Motor neuron (in vitro differentiated cells): ENCODE data around the gene GJB4. TPM values are rescaled to one million over a fixed set of nuclear protein-coding genes. Genes with fewer than 3 reads are reported as not detected.
A peak's percentile ranks its signal among the peaks of the same experiment; 100 is the strongest.
"Not testable (repeated sequence)": the region's sequence is repeated elsewhere in the genome, so short reads cannot be mapped to it uniquely, and the experiment has no call there.

Source experiments
- ATAC-seq, 8 experiments: fragments of 200-7000 bp; cut with Tn5 transposase; replicated peaks in 6 of 8; 2 replicates each; pipeline ENCODE4 v1.8.0; 2021; ENCODE audit warnings: mild to moderate bottlenecking in 8 of 8, moderate library complexity in 8 of 8
- H3K27ac ChIP-seq, 2 donors: fragments of 250-450 bp; sonication (Bioruptor Pico); 2 replicates each; pipeline ENCODE4 v1.9.0; 2021; ENCODE audit warnings: antibody characterized with exemption in 2 of 2, mild to moderate bottlenecking in 2 of 2, moderate library complexity in 1 of 2
- H3K4me1 ChIP-seq, 2 donors: fragments of 250-450 bp; sonication (Bioruptor Pico); replicated peaks in 1 of 2; 2 replicates each; pipeline ENCODE4 v1.6.1; 2021; ENCODE audit warnings: antibody characterized with exemption in 2 of 2, mild to moderate bottlenecking in 2 of 2, moderate library complexity in 1 of 2
- H3K4me3 ChIP-seq, 5 donors: fragments of 250-450 bp; sonication (Bioruptor Pico); 2 replicates each; pipeline ENCODE4 v1.9.0; 2021; ENCODE audit warnings: antibody characterized with exemption in 5 of 5, mild to moderate bottlenecking in 5 of 5, moderate library complexity in 4 of 5
- WGBS, 10 experiments: fragments of 450-650 bp; shearing (Covaris generic); methylation state at CpG; one replicate each; pipeline ENCODE4 v1.0.0; 2022; 5-methylcytosine and 5-hydroxymethylcytosine counted together
- in situ Hi-C, 9 experiments: fragments of 400-800 bp; cut with MboI; loops; one replicate each; pipeline ENCODE4 v1.15.0; 2021; ENCODE audit warnings: low sequenced_read_pairs in 9 of 9, low pct_unique_long_range_greater_than_20kb in 2 of 9; ENCODE audit not compliant: unreplicated experiment in 9 of 9
- total RNA-seq, 8 experiments: library from RNA; unstranded; fragments of 300-600 nt; gene quantifications; 2 replicates each; pipeline versions ENCODE4 v1.2.3 to v1.2.4, GENCODE V29; 2022

GJB4 gene
- total RNA-seq, 8 experiments from 2014 or later: 0.32 to 2.4 (median 0.38) TPM; not detected in 3

DNA sequence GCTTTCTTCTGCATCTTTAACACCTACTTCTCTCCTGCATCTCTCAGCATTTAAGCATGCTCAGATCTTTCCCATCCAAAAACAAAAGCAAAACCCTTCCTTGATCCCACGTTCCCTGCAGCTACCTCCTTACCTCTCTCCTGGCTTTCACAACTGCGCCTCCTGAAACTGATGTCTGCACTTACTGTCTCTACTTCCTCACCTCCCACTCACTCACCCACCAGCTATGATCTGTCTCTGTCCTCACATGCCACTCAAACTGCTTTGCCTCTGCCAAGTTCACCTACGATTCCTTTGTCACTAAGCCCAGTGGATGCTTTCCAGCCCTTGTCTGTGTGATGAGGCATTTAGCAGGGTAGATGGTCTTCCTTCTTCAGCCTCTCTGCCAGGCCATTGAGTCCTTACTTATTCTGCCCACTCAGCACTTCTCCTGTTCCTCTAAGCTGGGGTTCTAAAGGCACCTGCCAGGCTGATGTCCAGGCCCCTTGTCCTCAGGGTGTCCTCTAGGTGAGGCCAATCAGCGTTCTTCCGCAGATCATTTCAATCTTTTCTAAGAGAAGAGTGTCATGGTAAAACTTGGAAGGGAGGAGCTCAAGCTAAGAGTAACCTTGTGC, 11.5 kb downstream of the GJB4 start:
- H3K27ac ChIP-seq: no peak overlapping the region
- H3K4me3 ChIP-seq: no peak overlapping the region
- 32 to 94% (median 85%) methylated on average over 2 to 5 of the region's 5 CpGs; no CpG with 5 or more reads in 2 of the 10 experiments for WGBS, 10 experiments
- no peaks in the 10 kb centered on the region for H3K4me1 ChIP-seq
- in situ Hi-C loops: no loop called here
- ATAC-seq: peak in 1 of 8 experiments; percentile 16

DNA sequence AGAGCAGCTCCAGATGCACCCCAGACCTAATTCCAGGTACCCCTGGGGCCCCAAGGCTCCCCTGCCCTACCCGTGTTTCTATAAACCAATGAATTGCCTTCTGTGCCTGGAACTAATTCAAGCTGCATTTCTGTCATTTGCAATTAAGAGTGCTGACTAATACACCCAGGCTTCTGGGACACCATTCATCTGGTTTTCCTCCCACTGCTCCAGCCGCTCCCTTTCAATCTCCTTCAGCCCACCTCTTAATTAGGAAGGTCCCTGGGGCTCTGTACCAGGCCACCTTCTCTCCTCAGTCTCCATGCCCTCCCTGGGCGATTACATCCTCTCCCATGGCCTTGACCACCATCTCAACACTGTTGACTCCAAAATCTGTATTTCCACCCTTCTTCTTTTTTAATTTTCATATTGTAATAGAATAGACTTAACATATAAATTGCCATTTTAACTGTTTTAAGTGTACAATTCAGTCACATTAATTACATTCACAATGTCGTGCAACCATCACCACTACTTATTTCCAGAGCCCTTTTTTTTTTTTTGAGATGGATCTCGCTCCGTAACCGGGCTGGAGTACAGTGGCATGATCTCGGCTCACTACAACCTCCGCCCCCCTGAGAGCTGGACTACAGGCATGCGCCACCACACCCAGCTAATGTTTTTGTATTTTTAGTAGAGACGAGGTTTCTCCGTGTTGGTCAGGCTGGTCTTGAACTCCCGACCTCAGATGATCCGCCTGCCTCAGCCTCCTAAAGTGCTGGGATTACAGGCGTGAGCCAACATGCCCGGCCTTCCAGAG, 12.2 kb downstream of the GJB4 start:
- Histone ChIP-seq H3K4me1 (no peaks in the 10 kb centered on the region), H3K27ac (no peak overlapping the region), H3K4me3 (no peak overlapping the region)
- ATAC-seq: peak in 3 of 8 experiments; percentile 76 to 83 (median 81)
- 3 to 100% (median 34%) methylated on average over 1 to 16 of the region's 16 CpGs; no CpG with 5 or more reads in 1 of the 10 experiments for WGBS, 10 experiments
- in situ Hi-C loops: no loop called here

DNA sequence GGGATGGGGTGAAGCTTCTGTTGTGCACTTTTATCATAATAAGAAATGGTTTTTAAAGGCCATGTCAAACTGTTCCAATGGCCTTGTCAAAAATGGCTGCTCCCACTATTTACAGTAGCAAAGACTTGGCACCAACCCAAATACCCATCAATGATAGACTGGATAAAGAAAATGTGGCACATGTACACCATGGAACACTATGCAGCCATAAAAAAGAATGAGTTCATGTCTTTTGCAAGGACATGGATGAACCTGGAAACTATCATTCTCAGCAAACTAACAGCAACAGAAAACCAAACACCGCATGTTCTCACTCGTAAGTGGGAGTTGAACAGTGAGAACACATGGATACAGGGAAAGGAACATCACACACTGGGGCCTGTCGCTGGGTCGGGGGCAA, 13.6 kb downstream of the GJB4 start:
- 71 to 100% (median 91%) methylated on average over 1 to 4 of the region's 4 CpGs; no CpG with 5 or more reads in 2 of the 10 experiments for WGBS, 10 experiments
- ATAC-seq, in situ Hi-C loops, H3K4me1 ChIP-seq, H3K4me3 ChIP-seq, H3K27ac ChIP-seq: not testable (repeated sequence)

DNA sequence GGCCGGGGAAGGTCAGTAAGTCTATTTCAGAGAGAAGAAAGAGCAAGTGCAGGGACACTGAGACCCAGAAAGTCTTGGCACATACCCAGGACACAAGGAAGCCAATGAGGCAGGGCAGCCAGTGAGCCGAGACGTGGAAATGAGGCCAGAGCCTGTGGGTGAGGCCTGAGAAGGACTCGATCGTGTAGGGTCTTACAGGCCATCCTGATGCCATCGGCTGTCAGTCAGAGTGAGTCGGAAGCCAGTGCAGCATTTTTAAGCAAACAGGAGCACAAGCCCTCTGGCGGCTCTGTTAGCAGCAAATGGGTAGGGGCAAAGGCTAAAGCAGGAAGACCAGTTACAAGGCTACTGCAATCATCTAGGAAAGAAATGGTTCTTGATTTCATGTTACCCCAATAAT, 15.4 kb downstream of the GJB4 start:
- Histone ChIP-seq H3K27ac (no peak overlapping the region), H3K4me1 (no peaks in the 10 kb centered on the region), H3K4me3 (no peak overlapping the region)
- WGBS, 10 experiments: 20 to 100% (median 70%) methylated on average over 1 to 8 of the region's 8 CpGs; no CpG with 5 or more reads in 1 of the 10 experiments
- in situ Hi-C loops: no loop called here
- ATAC-seq: no peak

DNA sequence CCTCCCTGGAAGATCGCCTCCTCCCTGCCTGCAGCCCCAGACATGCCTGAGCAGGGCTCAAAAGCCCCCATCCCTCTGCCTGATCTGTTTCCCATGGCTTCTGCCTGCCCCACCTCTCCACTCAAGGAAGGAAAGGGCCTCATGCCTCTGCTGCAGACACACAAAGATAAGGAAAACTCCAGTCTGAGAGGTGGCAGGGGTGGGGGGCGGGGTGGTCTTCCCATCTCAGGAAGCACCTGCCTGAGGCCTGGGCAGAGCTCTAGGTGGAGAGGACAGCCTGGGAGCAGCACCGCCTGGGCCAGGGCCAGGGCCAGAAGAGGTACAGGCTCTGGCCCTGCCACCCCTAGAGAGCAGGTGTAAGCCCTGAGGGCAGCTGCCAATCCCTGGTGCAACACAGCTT, 17.4 kb downstream of the GJB4 start:
- H3K4me3 ChIP-seq: no peak overlapping the region
- in situ Hi-C loops: no loop called here
- no peak for ATAC-seq
- 40 to 100% (median 67%) methylated on average over 1 to 2 of the region's 3 CpGs; no CpG with 5 or more reads in 3 of the 10 experiments for WGBS, 10 experiments
- no peaks in the 10 kb centered on the region for H3K4me1 ChIP-seq
- H3K27ac ChIP-seq: no peak overlapping the region

DNA sequence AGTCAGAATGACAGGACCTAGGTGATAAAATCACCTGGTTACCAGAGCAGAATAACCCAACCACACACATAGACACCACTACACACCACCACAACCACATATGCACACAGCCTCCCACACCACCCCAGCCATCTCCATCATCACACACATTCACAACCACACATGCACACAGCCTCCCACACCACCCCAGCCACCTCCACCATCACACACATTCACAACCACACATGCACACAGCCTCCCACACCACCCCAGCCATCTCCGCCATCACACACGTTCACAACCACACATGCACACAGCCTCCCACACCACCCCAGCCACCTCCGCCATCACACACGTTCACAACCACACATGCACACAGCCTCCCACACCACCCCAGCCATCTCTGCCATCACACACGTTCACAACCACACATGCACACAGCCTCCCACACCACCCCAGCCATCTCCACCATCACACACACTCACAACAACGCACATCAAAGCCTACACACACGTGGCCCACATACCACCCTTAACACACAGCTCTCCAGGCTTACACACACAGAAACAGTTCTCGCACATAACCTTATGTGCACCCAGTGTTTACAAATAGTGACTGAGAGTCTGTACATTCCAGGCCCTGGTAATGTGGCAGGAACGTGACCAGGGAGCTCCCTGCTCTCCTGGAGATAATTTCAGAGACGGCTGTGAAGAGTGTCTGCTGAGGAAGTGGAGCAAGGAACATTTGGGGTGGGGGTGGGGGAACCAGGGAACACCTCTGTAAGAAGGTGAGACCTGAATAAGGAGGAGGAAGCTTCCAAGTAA, 18.2 kb downstream of the GJB4 start:
- in situ Hi-C loops: no loop called here

DNA sequence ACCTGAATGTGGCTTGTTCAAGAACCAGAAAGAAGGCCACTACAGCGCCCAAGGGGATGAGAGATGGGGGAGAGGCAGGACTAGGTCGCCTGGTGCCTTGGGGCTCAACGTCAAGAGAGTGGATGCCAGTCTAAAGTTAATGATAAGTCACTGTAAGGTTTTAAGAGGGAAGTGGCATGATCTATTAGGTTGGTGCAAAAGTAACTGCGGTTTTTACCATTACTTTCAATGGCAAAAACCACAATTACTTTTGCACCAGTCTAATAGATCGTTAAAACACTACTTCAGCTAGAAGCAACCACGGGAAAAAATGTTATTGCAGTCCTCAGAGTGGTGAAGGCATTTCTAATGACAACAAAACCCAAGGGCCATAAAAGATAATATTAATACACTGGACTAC, 18.8 kb downstream of the GJB4 start:
- 48 to 100% (median 70%) methylated on average over 2 to 6 of the region's 6 CpGs for WGBS, 10 experiments
- no peak for ATAC-seq
- no peak overlapping the region for H3K27ac ChIP-seq
- no peaks in the 10 kb centered on the region for H3K4me1 ChIP-seq
- in situ Hi-C loops: no loop called here
- no peak overlapping the region for H3K4me3 ChIP-seq

More for the DNA sequence above, 18.2 kb downstream of the GJB4 start:
- Histone ChIP-seq H3K4me1 (no peaks in the 10 kb centered on the region), H3K27ac (no peak overlapping the region), H3K4me3 (no peak overlapping the region)
- no peak for ATAC-seq
- 33 to 100% (median 65%) methylated on average over 1 to 5 of the region's 10 CpGs; no CpG with 5 or more reads in 3 of the 10 experiments for WGBS, 10 experiments

DNA sequence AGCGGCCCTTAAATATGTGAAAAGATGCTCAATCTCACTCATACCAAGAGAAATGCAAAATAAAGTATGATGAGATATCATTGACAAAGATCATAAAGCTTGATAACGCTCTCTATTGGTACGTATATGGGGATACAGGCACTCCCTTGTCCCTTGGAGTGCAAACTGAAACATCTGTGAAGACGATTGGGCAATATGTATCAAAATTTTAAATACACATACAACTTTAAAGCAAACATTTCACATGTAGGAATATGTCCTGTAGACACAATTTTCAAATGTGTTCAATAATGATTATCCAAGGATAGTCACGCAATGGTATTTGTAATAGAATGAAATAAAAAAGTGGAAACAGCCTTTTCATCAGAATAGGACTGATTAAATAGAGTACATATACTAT, 19.5 kb downstream of the GJB4 start:
- in situ Hi-C loops: no loop called here
- H3K4me1 ChIP-seq: no peaks in the 10 kb centered on the region
- no peak overlapping the region for H3K4me3 ChIP-seq
- no peak overlapping the region for H3K27ac ChIP-seq
- 49 to 82% (median 76%) methylated on average over 2 to 5 of the region's 5 CpGs for WGBS, 10 experiments
- no peak for ATAC-seq

DNA sequence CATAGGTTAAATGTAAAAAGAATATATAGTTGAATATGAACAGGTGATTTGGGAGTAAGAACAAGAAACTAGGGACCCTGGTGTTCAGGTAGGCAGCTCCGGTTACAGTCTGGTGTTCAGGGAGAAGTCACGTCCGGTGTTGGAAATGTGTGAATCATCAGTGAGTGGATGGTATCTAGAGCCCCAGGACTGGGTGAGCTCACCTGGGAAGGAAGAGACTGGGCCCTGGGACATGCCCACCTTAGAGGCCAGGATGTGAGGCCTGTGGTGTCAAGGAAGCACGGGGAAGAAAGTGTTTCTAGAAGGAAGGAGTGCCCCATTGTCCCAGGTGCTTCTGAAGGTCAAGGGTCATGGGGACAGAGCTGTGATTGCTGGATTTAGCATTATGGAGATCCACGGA, 20.0 kb downstream of the GJB4 start:
- Histone ChIP-seq H3K4me3 (no peak overlapping the region), H3K27ac (no peak overlapping the region), H3K4me1 (no peaks in the 10 kb centered on the region)
- WGBS, 10 experiments: 38 to 100% (median 80%) methylated on average over 1 to 5 of the region's 5 CpGs; no CpG with 5 or more reads in 1 of the 10 experiments
- in situ Hi-C loops: no loop called here
- ATAC-seq: no peak

DNA sequence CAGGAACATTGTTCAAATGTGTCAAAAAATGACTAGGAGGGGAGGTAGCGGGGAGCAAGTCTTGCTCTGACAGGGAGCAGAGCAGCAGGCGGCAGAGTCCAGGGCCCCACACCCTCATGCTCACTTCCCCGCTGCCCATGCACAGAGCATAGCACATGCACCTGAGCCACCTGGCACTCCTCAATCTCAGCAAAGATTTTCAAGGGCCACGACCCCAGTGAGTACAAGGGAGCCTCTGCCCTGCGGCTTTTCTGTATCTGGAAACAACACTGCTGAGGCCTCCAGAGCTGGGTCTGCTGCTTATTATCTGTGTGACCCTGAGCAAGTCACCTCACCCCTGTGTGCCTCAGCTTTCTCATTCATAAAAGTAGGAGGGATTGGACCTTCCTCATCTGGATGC, 20.4 kb downstream of the GJB4 start:
- Histone ChIP-seq H3K4me1 (no peaks in the 10 kb centered on the region), H3K27ac (no peak overlapping the region), H3K4me3 (no peak overlapping the region)
- 50 to 100% (median 74%) methylated on average over 2 to 5 of the region's 5 CpGs; no CpG with 5 or more reads in 3 of the 10 experiments for WGBS, 10 experiments
- ATAC-seq: no peak
- in situ Hi-C loops: no loop called here

DNA sequence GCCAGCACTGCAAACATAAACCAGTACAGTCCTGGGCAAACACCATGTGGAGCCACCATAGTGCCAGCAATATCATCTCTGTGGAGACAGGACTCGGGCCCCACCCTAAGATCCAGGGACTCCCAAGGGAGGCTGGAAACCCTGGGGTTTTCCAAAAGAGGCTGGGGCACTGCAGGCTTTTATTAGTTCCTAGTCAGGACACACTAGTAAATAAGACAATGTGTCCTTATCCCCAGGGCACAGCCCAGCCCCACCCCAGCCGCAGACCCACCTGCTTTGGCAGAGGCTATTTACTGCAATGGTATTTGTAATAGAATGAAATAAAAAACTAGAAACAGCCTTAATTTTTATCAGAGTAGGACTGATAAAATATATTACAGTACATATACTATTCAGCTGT, 21.0 kb downstream of the GJB4 start:
- no peaks in the 10 kb centered on the region for H3K4me1 ChIP-seq
- 40 to 100% (median 85%) methylated on average over 1 to 2 of the region's 2 CpGs; no CpG with 5 or more reads in 4 of the 10 experiments for WGBS, 10 experiments
- H3K27ac ChIP-seq: no peak overlapping the region
- in situ Hi-C loops: no loop called here
- ATAC-seq: no peak
- no peak overlapping the region for H3K4me3 ChIP-seq

DNA sequence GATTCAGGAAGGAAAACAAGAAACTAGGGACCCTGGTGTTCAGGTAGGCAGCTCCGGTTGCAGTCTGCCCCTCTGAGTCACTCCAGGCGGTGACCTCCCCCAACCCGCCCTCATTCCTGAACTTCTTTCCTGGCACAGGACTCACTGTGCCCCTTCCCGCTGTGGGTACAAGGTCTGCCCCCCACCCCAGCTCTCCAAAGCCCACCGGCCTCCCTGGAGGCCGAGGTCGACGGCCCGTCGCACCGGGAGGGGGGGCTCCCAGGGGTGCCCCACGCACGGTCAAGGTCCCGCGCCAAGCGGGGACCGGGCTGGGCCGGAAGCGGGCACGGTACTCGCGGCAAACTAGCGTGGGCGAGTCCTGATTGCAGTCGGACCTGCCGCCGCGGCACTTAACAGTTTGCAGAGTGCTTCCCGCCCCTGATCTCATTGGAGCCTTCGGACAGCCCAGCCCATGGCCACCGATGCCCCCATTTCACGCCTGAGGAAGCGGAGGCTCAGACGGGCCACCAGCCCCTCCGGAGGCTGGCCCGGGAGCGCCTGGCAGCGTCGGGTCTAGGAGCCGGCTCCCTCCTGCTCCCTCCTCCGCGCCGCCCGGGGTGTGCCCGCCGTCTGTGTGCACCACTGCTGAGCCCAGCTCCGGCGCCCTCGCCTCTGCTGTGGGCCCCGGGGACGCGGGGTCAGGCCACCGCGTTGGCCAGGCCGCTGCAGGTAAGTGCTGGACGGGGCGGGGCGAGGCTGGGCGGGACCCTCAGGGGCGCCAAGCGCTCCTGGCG, 21.7 kb downstream of the GJB4 start, which contains the start of gene GJB3:
Gene GJB3, plus strand, starts transcription at position 144 of the 773 bp plus-strand sequence. CDS start 3,549 bp downstream, outside the sequence.
- Histone ChIP-seq H3K4me1 (no peaks in the 10 kb centered on the region), H3K4me3 (peak within 1 kb of the TSS in 1 of 5 donors; percentile 7), H3K27ac (no peak within 1 kb of the TSS)
- in situ Hi-C loops: no loop called here
- peak; percentile 9 to 60 (median 32) for ATAC-seq
- 0 to 60% (median 6%) methylated on average over 1 to 30 of the region's 62 CpGs; no CpG with 5 or more reads in 5 of the 10 experiments for WGBS, 10 experiments
